Karpas-422 (cell line): ENCODE measurements around the gene LIMS2. TPM values are rescaled to one million over a fixed set of nuclear protein-coding genes. Genes with fewer than 3 reads are reported as not detected.

Experiments used
- DNase-seq: peaks from one replicate; pipeline ENCODE4 v3.0.0-alpha.2; 2015
- H2AFZ ChIP-seq: fragments of 200-600 bp; sonication (generic); 2 replicates; pipeline ENCODE4 v1.6.1; 2014; ENCODE audit warnings: antibody characterized with exemption, low read length, mixed read lengths
- H3K27ac ChIP-seq: fragments of 200-600 bp; sonication (generic); 2 replicates; pipeline ENCODE4 v1.5.1; 2014; ENCODE audit warnings: mild to moderate bottlenecking, low read length, moderate library complexity
- H3K27me3 ChIP-seq: fragments of 200-600 bp; sonication (generic); 2 replicates; pipeline ENCODE4 v1.6.1; 2014; ENCODE audit warnings: low read length, mixed read lengths
- H3K36me3 ChIP-seq: fragments of 200-600 bp; sonication (generic); 2 replicates; pipeline ENCODE4 v1.6.1; 2014; ENCODE audit warnings: low read length, mixed read lengths; ENCODE audit not compliant: insufficient read depth
- H3K4me1 ChIP-seq: fragments of 200-600 bp; sonication (generic); 2 replicates; pipeline ENCODE4 v1.6.1; 2014; ENCODE audit warnings: mild to moderate bottlenecking, low read length, mixed read lengths
- H3K4me2 ChIP-seq: fragments of 200-600 bp; sonication (generic); 2 replicates; pipeline ENCODE4 v1.6.1; 2014; ENCODE audit warnings: low read length, low read depth, mild to moderate bottlenecking; ENCODE audit not compliant: poor library complexity, severe bottlenecking
- H3K4me3 ChIP-seq: fragments of 200-600 bp; sonication (generic); 2 replicates; pipeline ENCODE4 v1.5.1; 2014; ENCODE audit warnings: mild to moderate bottlenecking, antibody characterized with exemption, low read length, mixed read lengths
- H3K79me2 ChIP-seq: fragments of 200-600 bp; sonication (generic); 2 replicates; pipeline ENCODE4 v1.6.1; 2014; ENCODE audit warnings: mild to moderate bottlenecking, low read length, mixed read lengths
- H3K9ac ChIP-seq: fragments of 200-600 bp; sonication (generic); 2 replicates; pipeline ENCODE4 v1.6.0; 2014; ENCODE audit warnings: low read length
- H3K9me2 ChIP-seq: fragments of 200-600 bp; sonication (generic), shearing (Covaris generic); replicated peaks from 2 replicates; pipeline ENCODE4 v1.6.0; 2014; ENCODE audit warnings: mild to moderate bottlenecking, low read length, moderate library complexity; ENCODE audit not compliant: insufficient read depth
- H3K9me3 ChIP-seq: fragments of 300-700, 200-600 bp; sonication (generic); 2 replicates; pipeline ENCODE4 v1.6.1; 2014; ENCODE audit warnings: low read length, mixed read lengths
- H4K20me1 ChIP-seq: fragments of 200-600 bp; sonication (generic); 2 replicates; pipeline ENCODE4 v1.6.1; 2014; ENCODE audit warnings: mild to moderate bottlenecking, antibody characterized with exemption, low read length, low read depth; ENCODE audit not compliant: insufficient read depth
- total RNA-seq: library from RNA; depleted of rRNA; stranded (reverse); fragments of >200 nt; shearing (Covaris generic); gene quantifications from 2 replicates; pipeline ENCODE4 v1.2.3, GENCODE V29; 2014; ENCODE audit warnings: low replicate concordance

Gene LIMS2
- total RNA-seq, 1 experiment from 2014 or later, result 0.56 TPM

GRCh38 chr2:127695491-127696472 lies 20.5 kb upstream of the LIMS2 start:
- H3K27me3 ChIP-seq, result no peaks in the 10 kb centered on the region
- no peaks in the 10 kb centered on the region for H3K79me2 ChIP-seq
- H4K20me1 ChIP-seq, result no peaks in the 10 kb centered on the region
- no peaks in the 10 kb centered on the region for H3K36me3 ChIP-seq
- H3K9me2 ChIP-seq, result no peaks in the 10 kb centered on the region
- no peak overlapping the region for H3K9ac ChIP-seq
- H3K9me3 ChIP-seq, result no peaks in the 10 kb centered on the region; the same call in 1 of the 2 replicates
- no peak overlapping the region for H3K4me3 ChIP-seq
- H3K4me1 ChIP-seq, result peaks cover 6% of the 10 kb centered on the region
- no peak overlapping the region for H2AFZ ChIP-seq
- DNase-seq, result no peak
- H3K4me2 ChIP-seq, result no peak overlapping the region
- no peak overlapping the region for H3K27ac ChIP-seq

- no peak overlapping the region for H3K9ac ChIP-seq
- no peaks in the 10 kb centered on the region for H3K36me3 ChIP-seq
- no peak for DNase-seq
- H3K9me2 ChIP-seq, result no peaks in the 10 kb centered on the region
- H3K4me2 ChIP-seq, result no peak overlapping the region
- no peaks in the 10 kb centered on the region for H3K27me3 ChIP-seq
- H2AFZ ChIP-seq, result no peak overlapping the region
- no peak overlapping the region for H3K27ac ChIP-seq
- no peaks in the 10 kb centered on the region for H3K4me1 ChIP-seq
- no peaks in the 10 kb centered on the region; the same call in 1 of the 2 replicates for H3K9me3 ChIP-seq
- H4K20me1 ChIP-seq, result no peaks in the 10 kb centered on the region
- no peak overlapping the region for H3K4me3 ChIP-seq
- no peaks in the 10 kb centered on the region for H3K79me2 ChIP-seq
These were observed 19.7 kb upstream of the LIMS2 start for GRCh38 chr2:127694986-127695385.

GRCh38 chr2:127690696-127691095 lies 15.4 kb upstream of the LIMS2 start:
- H3K36me3 ChIP-seq, result no peaks in the 10 kb centered on the region
- no peaks in the 10 kb centered on the region for H3K27me3 ChIP-seq
- no peaks in the 10 kb centered on the region for H3K4me1 ChIP-seq
- H3K4me3 ChIP-seq, result no peak overlapping the region
- no peak overlapping the region for H3K9ac ChIP-seq
- H3K79me2 ChIP-seq, result no peaks in the 10 kb centered on the region
- no peaks in the 10 kb centered on the region; the same call in 1 of the 2 replicates for H3K9me3 ChIP-seq
- H4K20me1 ChIP-seq, result no peaks in the 10 kb centered on the region
- no peaks in the 10 kb centered on the region for H3K9me2 ChIP-seq
- no peak overlapping the region for H3K4me2 ChIP-seq
- H2AFZ ChIP-seq, result no peak overlapping the region
- DNase-seq, result no peak
- no peak overlapping the region for H3K27ac ChIP-seq

GRCh38 chr2:127688405-127688804 lies 13.1 kb upstream of the LIMS2 start:
- H3K4me3 ChIP-seq, result no peak overlapping the region
- no peak for DNase-seq
- no peaks in the 10 kb centered on the region for H3K36me3 ChIP-seq
- H3K9me2 ChIP-seq, result no peaks in the 10 kb centered on the region
- no peaks in the 10 kb centered on the region for H4K20me1 ChIP-seq
- no peaks in the 10 kb centered on the region for H3K79me2 ChIP-seq
- no peaks in the 10 kb centered on the region; the same call in 1 of the 2 replicates for H3K9me3 ChIP-seq
- H2AFZ ChIP-seq, result no peak overlapping the region
- H3K4me1 ChIP-seq, result no peaks in the 10 kb centered on the region
- no peak overlapping the region for H3K4me2 ChIP-seq
- H3K27ac ChIP-seq, result no peak overlapping the region
- H3K9ac ChIP-seq, result no peak overlapping the region
- no peaks in the 10 kb centered on the region for H3K27me3 ChIP-seq

- H4K20me1 ChIP-seq, result no peaks in the 10 kb centered on the region
- H3K27ac ChIP-seq, result no peak overlapping the region
- no peaks in the 10 kb centered on the region for H3K4me1 ChIP-seq
- no peak for DNase-seq
- no peaks in the 10 kb centered on the region; the same call in 1 of the 2 replicates for H3K9me3 ChIP-seq
- no peak overlapping the region for H3K4me2 ChIP-seq
- no peaks in the 10 kb centered on the region for H3K27me3 ChIP-seq
- no peaks in the 10 kb centered on the region for H3K79me2 ChIP-seq
- no peak overlapping the region for H3K4me3 ChIP-seq
- no peak overlapping the region; the same call in 1 of the 2 replicates for H3K9ac ChIP-seq
- H2AFZ ChIP-seq, result no peak overlapping the region
- no peaks in the 10 kb centered on the region for H3K9me2 ChIP-seq
- no peaks in the 10 kb centered on the region for H3K36me3 ChIP-seq
These were observed 10.2 kb upstream of the LIMS2 start for GRCh38 chr2:127685410-127686080.

- H3K4me3 ChIP-seq, result no peak overlapping the region
- H3K79me2 ChIP-seq, result no peaks in the 10 kb centered on the region
- no peaks in the 10 kb centered on the region for H3K4me1 ChIP-seq
- no peak overlapping the region for H2AFZ ChIP-seq
- no peaks in the 10 kb centered on the region for H4K20me1 ChIP-seq
- no peaks in the 10 kb centered on the region for H3K9me2 ChIP-seq
- H3K9me3 ChIP-seq, result no peaks in the 10 kb centered on the region
- no peaks in the 10 kb centered on the region for H3K36me3 ChIP-seq
- no peak overlapping the region for H3K27ac ChIP-seq
- no peak overlapping the region for H3K9ac ChIP-seq
- H3K4me2 ChIP-seq, result no peak overlapping the region
- no peaks in the 10 kb centered on the region for H3K27me3 ChIP-seq
- DNase-seq, result no peak
These were observed 8.4 kb upstream of the LIMS2 start for GRCh38 chr2:127683757-127684156.

- Histone ChIP-seq H3K4me3 (no peak overlapping the region), H3K9ac (no peak overlapping the region), H3K4me2 (no peak overlapping the region), H3K27me3 (no peaks in the 10 kb centered on the region), H3K36me3 (no peaks in the 10 kb centered on the region), H3K9me2 (no peaks in the 10 kb centered on the region), H3K9me3 (no peaks in the 10 kb centered on the region), H3K79me2 (no peaks in the 10 kb centered on the region), H2AFZ (no peak overlapping the region), H3K27ac (no peak overlapping the region), H4K20me1 (no peaks in the 10 kb centered on the region), H3K4me1 (no peaks in the 10 kb centered on the region)
- no peak for DNase-seq
These were observed 7.7 kb upstream of the LIMS2 start for GRCh38 chr2:127683056-127683455.
